GM20000 (cell line): ENCODE measurements around the gene HAGH.

Source experiments
- DNase-seq: peaks from one replicate; pipeline ENCODE4 v3.0.0; 2012; ENCODE audit warnings: low spot score
- CTCF ChIP-seq: IDR thresholded peaks from 2 replicates; pipeline ENCODE4 v1.5.1; 2012; ENCODE audit warnings: mild to moderate bottlenecking, control low read depth; ENCODE audit errors: extremely low read depth, missing control alignments

HAGH gene

GRCh38 chr16:1775006-1775845 is 51.4 kb downstream of the HAGH start:
- no peak for DNase-seq
- TF ChIP-seq CTCF, result no peak

GRCh38 chr16:1774448-1774780 is 52.2 kb downstream of the HAGH start:
- TF ChIP-seq CTCF, result no peak
- DNase-seq, result no peak

GRCh38 chr16:1773703-1774447 is 52.8 kb downstream of the HAGH start:
- DNase-seq, result no peak

GRCh38 chr16:1772908-1773702 is 53.5 kb downstream of the HAGH start, which contains the start of gene MRPS34:
TSS of gene MRPS34 (minus strand) at chr16:1773134. CDS start at chr16:1773119, 15 bp downstream.
- DNase-seq, result peak; percentile 94
- peak; percentile 90 for TF ChIP-seq CTCF

More at GRCh38 chr16:1773703-1774447, 52.8 kb downstream of the HAGH start:
- TF ChIP-seq CTCF, result no peak

GRCh38 chr16:1772362-1772907 is 54.2 kb downstream of the HAGH start, which contains the start of gene EME2:
TSS of gene EME2 (plus strand) at chr16:1772810. CDS start at chr16:1773228, 418 bp downstream.
- DNase-seq, result peak; percentile 61
- no peak for TF ChIP-seq CTCF

GRCh38 chr16:1771864-1772361 is 54.7 kb downstream of the HAGH start:
- TF ChIP-seq CTCF, result no peak
- DNase-seq, result no peak
